GM23248 (cell line): ENCODE data around the gene GPER1. TPM values are rescaled to one million over a fixed set of nuclear protein-coding genes. Genes with fewer than 3 reads are reported as not detected.

Source experiments
- DNase-seq: peaks from one replicate; pipeline ENCODE4 v3.0.0-alpha.2; 2015
- H2AFZ ChIP-seq: fragments of 200-600 bp; sonication (generic); 2 replicates; pipeline ENCODE4 v1.6.1; 2016; ENCODE audit warnings: antibody characterized with exemption
- H3F3A ChIP-seq: fragments of 200-600 bp; sonication (generic); 2 replicates; pipeline ENCODE4 v1.6.1; 2016; ENCODE audit warnings: mild to moderate bottlenecking, antibody characterized with exemption, mixed run types; ENCODE audit not compliant: insufficient read depth
- H3K27ac ChIP-seq: fragments of 200-600 bp; sonication (generic); 2 replicates; pipeline ENCODE4 v1.5.1; 2016; ENCODE audit warnings: mild to moderate bottlenecking
- H3K27me3 ChIP-seq: fragments of 200-600 bp; sonication (generic); replicated peaks from 2 replicates; pipeline ENCODE4 v1.6.1; 2016; ENCODE audit warnings: mild to moderate bottlenecking; ENCODE audit not compliant: insufficient read depth
- H3K36me3 ChIP-seq: fragments of 200-600 bp; sonication (generic); 2 replicates; pipeline ENCODE4 v1.6.1; 2016; ENCODE audit warnings: low read depth, mild to moderate bottlenecking
- H3K4me1 ChIP-seq: fragments of 200-600 bp; sonication (generic); 2 replicates; pipeline ENCODE4 v1.6.1; 2016; ENCODE audit warnings: mild to moderate bottlenecking; ENCODE audit not compliant: insufficient read depth
- H3K4me2 ChIP-seq: fragments of 200-600 bp; sonication (generic); one replicate; pipeline ENCODE4 v1.6.1; 2016; ENCODE audit warnings: mild to moderate bottlenecking; ENCODE audit not compliant: unreplicated experiment
- H3K4me3 ChIP-seq: fragments of 200-600 bp; sonication (generic); 2 replicates; pipeline ENCODE4 v1.5.1; 2016; ENCODE audit warnings: mild to moderate bottlenecking
- H3K79me2 ChIP-seq: fragments of 200-600 bp; sonication (generic); 2 replicates; pipeline ENCODE4 v1.6.1; 2016; ENCODE audit warnings: mild to moderate bottlenecking; ENCODE audit not compliant: insufficient read depth
- H3K9ac ChIP-seq: fragments of 200-600 bp; sonication (generic); 2 replicates; pipeline ENCODE4 v1.6.1; 2016; ENCODE audit warnings: mild to moderate bottlenecking
- H3K9me2 ChIP-seq: fragments of 200-600 bp; sonication (generic); 2 replicates; pipeline ENCODE4 v1.6.1; 2016; ENCODE audit warnings: mixed run types, mild to moderate bottlenecking, moderate library complexity; ENCODE audit not compliant: insufficient read depth
- H3K9me3 ChIP-seq: fragments of 200-600 bp; sonication (generic); one replicate; pipeline ENCODE4 v1.6.1; 2017; ENCODE audit warnings: low read depth
- H4K20me1 ChIP-seq: fragments of 200-600 bp; sonication (generic); 2 replicates; pipeline ENCODE4 v1.6.0; 2016; ENCODE audit not compliant: insufficient read depth
- EZH2 ChIP-seq: fragments of 200-600 bp; sonication (generic); IDR thresholded peaks from 2 replicates; pipeline ENCODE4 v1.6.1; 2018; ENCODE audit warnings: antibody characterized with exemption, mild to moderate bottlenecking; ENCODE audit not compliant: insufficient read depth, poor library complexity, severe bottlenecking
- EZH2phosphoT487 ChIP-seq: fragments of 200-600 bp; sonication (generic); IDR thresholded peaks from 2 replicates; pipeline ENCODE4 v1.6.1; 2018; ENCODE audit warnings: antibody characterized with exemption, moderate library complexity, mild to moderate bottlenecking, low read depth; ENCODE audit not compliant: insufficient read depth
- WGBS, 2 experiments: methylation state at CpG; one replicate each; pipeline ENCODE4 v1.1.6; 2015 to 2017; ENCODE audit warnings: low lambda C conversion rate in 2 of 2, low coverage in 1 of 2; ENCODE audit errors: missing lambda C conversion rate in 2 of 2; 5-methylcytosine and 5-hydroxymethylcytosine counted together
- in situ Hi-C: fragments of 300-500 bp; cut with MboI; formaldehyde crosslinking; loops from 2 replicates; pipeline ENCODE4 v1.15.0; 2020
- polyA plus RNA-seq: library from polyadenylated mRNA; unstranded; fragments of >200 nt; fragmentation: Nextera tagmentation; extraction: Ambion mirVana; gene quantifications from 2 replicates; pipeline ENCODE4 v1.2.1, GENCODE V29; 2016
- total RNA-seq: library from RNA; depleted of rRNA; stranded (reverse); fragments of >200 nt; shearing (Covaris generic); gene quantifications from 2 replicates; pipeline ENCODE4 v1.2.3, GENCODE V29; 2014

Gene GPER1
- total and polyA plus RNA-seq, 2 experiments from 2014 or later = 5.6 to 6.7 TPM

DNA sequence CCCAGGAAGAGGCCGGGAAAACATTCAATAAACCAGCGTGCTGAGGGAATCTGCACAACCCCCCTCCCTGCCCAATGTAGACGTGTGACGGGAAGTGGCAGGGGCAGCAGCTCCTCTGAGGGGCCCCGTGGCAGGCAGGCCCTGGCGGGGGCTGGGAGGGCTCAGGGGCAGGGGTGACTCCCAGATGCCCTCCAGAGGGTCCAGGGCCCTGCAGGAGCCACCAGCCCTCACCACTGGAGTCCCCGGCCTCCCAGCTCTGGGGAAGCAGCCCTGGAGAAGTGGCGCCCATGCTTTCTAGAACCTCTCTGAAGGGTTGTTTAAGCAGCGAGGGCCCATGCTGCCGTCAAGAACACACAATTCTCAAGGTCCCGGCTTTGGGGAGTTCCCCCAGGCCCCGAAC, 8.4 kb upstream of the GPER1 start:
- 96 to 98% methylated on average over 11 to 12 of the region's 12 CpGs for WGBS, 2 experiments
- Histone ChIP-seq H3K4me3 (no peak overlapping the region), H3K9me3 (no peaks in the 10 kb centered on the region), H3F3A (no peaks in the 10 kb centered on the region), H2AFZ (no peak overlapping the region), H3K27me3 (no peaks in the 10 kb centered on the region), H4K20me1 (no peaks in the 10 kb centered on the region), H3K9ac (no peak overlapping the region), H3K36me3 (no peaks in the 10 kb centered on the region), H3K4me1 (no peaks in the 10 kb centered on the region), H3K79me2 (no peaks in the 10 kb centered on the region), H3K9me2 (no peaks in the 10 kb centered on the region), H3K27ac (no peak overlapping the region), H3K4me2 (no peak overlapping the region)
- no peak for TF ChIP-seq EZH2phosphoT487
- no peak for TF ChIP-seq EZH2
- in situ Hi-C loops = no loop called here
- no peak for DNase-seq

DNA sequence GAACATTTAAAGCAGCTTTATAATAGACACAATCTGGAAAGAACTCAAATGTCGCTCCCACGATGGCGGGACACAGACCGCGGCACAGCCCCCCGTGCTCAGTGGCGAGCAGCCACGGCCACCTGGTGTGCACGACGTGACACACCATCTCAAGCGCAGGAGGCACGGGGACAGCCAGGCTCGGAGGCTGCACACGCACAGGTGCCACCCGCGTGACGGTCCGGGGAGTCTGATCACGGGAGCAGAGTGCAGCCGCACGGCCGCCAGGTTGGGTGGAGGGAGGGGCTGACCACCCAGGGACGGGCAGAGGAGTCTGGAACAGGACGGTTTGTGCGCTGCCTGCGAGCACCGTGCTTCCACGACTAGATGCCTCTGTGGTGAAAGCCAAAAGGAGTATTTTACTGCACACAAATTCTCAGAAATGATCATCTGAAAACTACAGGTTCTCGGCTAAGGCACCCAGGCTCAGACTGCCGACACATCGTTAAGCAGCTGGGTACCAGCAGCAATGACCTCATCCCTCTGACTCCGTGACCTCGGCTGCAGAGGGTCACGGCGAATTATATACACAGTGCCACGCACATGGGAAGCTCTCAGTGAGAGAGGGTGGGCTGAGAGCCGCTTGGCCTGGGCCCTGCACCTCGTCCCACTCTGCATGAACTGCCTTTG, 7.5 kb upstream of the GPER1 start:
- TF ChIP-seq EZH2phosphoT487 (no peak), EZH2 (no peak)
- Histone ChIP-seq H3F3A (no peaks in the 10 kb centered on the region), H3K79me2 (no peaks in the 10 kb centered on the region), H3K27ac (no peak overlapping the region), H3K27me3 (no peaks in the 10 kb centered on the region), H3K4me2 (no peak overlapping the region), H3K9ac (no peak overlapping the region), H4K20me1 (no peaks in the 10 kb centered on the region), H3K4me1 (no peaks in the 10 kb centered on the region), H3K9me2 (no peaks in the 10 kb centered on the region), H2AFZ (no peak overlapping the region), H3K4me3 (no peak overlapping the region), H3K36me3 (no peaks in the 10 kb centered on the region), H3K9me3 (no peaks in the 10 kb centered on the region)
- 88 to 91% methylated on average over 38 of the region's 38 CpGs for WGBS, 2 experiments
- in situ Hi-C loops = no loop called here
- no peak for DNase-seq

DNA sequence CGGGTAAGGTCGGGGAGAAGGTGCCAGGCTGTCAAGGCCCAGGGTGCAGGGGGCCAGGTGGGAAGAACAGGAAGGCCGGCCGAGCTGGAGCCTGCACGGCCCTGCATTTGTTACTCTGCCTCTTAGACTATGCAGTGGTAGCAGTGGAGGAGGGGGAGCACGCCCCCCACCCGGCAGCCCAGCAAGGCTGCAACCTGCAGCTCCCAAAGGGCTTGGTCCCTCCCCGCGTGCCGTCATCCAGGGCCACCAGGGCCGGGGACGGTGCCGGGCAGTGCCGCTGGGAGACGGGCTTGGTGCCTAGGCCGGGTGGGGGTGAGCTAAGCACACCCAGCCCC, 7.0 kb upstream of the GPER1 start:
- H3K9me2 ChIP-seq = no peaks in the 10 kb centered on the region
- H3K4me1 ChIP-seq = 0 out of 2 replicates have a peak, but pooled peaks cover 2% of the 10 kb centered on the region
- DNase-seq = no peak
- no peaks in the 10 kb centered on the region for H3K9me3 ChIP-seq
- H3K79me2 ChIP-seq = no peaks in the 10 kb centered on the region
- H3K4me2 ChIP-seq = no peak overlapping the region
- peaks cover 2% of the 10 kb centered on the region; the same call in 1 of the 2 replicates for H3F3A ChIP-seq
- no peak overlapping the region for H2AFZ ChIP-seq
- no peaks in the 10 kb centered on the region for H4K20me1 ChIP-seq
- in situ Hi-C loops = no loop called here
- no peaks in the 10 kb centered on the region for H3K27me3 ChIP-seq
- no peak overlapping the region for H3K4me3 ChIP-seq
- 94 to 96% methylated on average over 15 to 16 of the region's 16 CpGs for WGBS, 2 experiments
- no peak overlapping the region for H3K9ac ChIP-seq
- no peaks in the 10 kb centered on the region for H3K36me3 ChIP-seq
- TF ChIP-seq EZH2phosphoT487 = no peak
- TF ChIP-seq EZH2 = no peak
- H3K27ac ChIP-seq = no peak overlapping the region

DNA sequence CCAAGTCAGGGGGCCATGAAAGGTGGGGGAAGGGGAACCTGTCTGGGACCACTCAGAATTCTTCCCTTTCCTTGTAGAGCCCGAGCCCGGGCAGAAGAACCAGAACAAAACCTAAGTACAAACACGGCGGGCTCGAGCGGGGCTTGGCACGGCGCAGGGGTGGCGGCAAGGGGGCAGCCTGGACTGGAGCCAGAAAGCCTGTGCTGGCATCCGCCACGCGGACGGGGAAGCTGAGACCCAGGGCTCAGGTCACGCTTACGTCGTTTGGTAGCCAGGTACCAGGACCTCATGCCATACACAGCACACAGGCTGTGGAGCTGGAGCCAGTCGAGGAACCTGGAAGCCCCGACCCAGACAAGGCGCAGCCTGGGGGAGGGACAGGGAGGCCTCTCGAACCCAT, 6.6 kb upstream of the GPER1 start:
- Histone ChIP-seq H3F3A (peaks cover 7% of the 10 kb centered on the region), H3K4me2 (no peak overlapping the region), H4K20me1 (no peaks in the 10 kb centered on the region), H3K9ac (no peak overlapping the region), H3K79me2 (no peaks in the 10 kb centered on the region), H3K4me1 (peaks cover 7% of the 10 kb centered on the region), H2AFZ (no peak overlapping the region), H3K27ac (no peak overlapping the region), H3K27me3 (no peaks in the 10 kb centered on the region), H3K9me2 (no peaks in the 10 kb centered on the region), H3K36me3 (no peaks in the 10 kb centered on the region), H3K4me3 (no peak overlapping the region), H3K9me3 (no peaks in the 10 kb centered on the region)
- 91% methylated on average over 18 to 20 of the region's 20 CpGs for WGBS, 2 experiments
- DNase-seq = no peak
- in situ Hi-C loops = no loop called here
- no peak for TF ChIP-seq EZH2phosphoT487
- no peak for TF ChIP-seq EZH2
